NT2/D1 (cell line): ENCODE results near the gene KIF26A.

Experiments used
- SUZ12 ChIP-seq: IDR thresholded peaks from 2 replicates; pipeline ENCODE4 v1.6.1; 2011; ENCODE audit not compliant: insufficient read length, insufficient read depth; ENCODE audit errors: extremely low read depth
- ZNF274 ChIP-seq: IDR thresholded peaks from 2 replicates; pipeline ENCODE4 v1.6.1; 2011; ENCODE audit warnings: mild to moderate bottlenecking, low read depth, low read length

DNA sequence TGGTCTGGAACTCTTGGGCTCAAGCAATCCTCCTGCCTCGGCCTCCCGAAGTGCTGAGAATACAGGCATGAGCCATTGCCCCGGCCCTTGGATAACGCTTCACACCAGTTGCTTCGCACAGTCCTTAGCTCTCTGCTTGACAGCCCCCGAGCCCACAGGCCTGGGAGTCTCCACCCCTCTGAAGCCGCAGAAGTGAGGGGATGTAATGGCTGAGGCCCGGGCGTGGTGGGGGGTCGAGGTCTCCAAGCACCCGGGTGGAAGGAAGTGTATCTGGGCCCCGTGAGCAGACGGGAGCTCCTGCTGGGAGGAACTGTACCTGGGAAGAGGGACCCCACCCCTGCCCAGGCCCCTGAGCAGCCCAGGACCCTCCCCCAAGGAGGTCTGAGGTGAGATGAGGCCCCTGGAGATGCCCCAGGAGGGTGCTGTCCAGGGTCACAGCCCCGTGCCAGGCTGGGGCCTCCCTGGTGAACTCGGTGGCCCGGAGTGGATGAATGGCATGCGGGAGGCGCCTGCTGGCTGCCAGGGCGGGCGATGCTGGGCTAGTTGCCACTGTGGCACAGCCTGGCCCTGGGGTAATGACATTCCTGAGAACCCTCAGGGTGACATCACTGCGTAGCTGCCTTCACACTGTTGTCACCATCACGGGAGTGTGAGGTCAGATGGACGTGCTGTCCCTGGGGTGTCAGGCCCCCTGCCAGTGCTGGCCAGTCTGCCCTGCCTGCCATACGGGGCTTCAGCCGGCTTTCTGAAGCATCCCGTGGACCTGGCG lies 48.9 kb downstream of the KIF26A start:
- TF ChIP-seq SUZ12 (no peak), ZNF274 (no peak)
